H1 (cell line): ENCODE measurements around the gene ANKRD62. TPM values are rescaled to one million over a fixed set of nuclear protein-coding genes. Genes with fewer than 3 reads are reported as not detected.

Experiments
- CTCF ChIA-PET: fragments of 300-600 bp; sonication (Branson Sonifier 250); formaldehyde crosslinking; loops from one replicate; lab custom pipeline; 2021; ENCODE audit not compliant: partially characterized antibody; lab: Charles Lee
- POLR2A ChIA-PET: fragments of 300-600 bp; sonication (Branson Sonifier 250); formaldehyde crosslinking; loops from one replicate; lab custom pipeline; 2021; ENCODE audit warnings: inconsistent platforms; ENCODE audit not compliant: partially characterized antibody; lab: Charles Lee
- DNase-seq, 2 experiments: peaks; one replicate each; pipeline versions ENCODE4 v3.0.0 to v3.0.0-alpha.2; 2010 to 2022; ENCODE audit warnings: low spot score in 2 of 2, low read depth in 1 of 2, mixed read lengths in 1 of 2
- FAIRE-seq: peaks from 2 replicates; lab custom pipeline; 2011; peaks lifted over from hg19 to GRCh38; lab: Jason Lieb, UNC
- H2AFZ ChIP-seq: 2 replicates; pipeline ENCODE4 v1.8.1; 2012; ENCODE audit warnings: low read length, inconsistent platforms
- H2AK5ac ChIP-seq: 2 replicates; pipeline ENCODE4 v1.6.1; 2013; ENCODE audit warnings: low read depth, low read length
- H2BK120ac ChIP-seq: replicated peaks from 2 replicates; pipeline ENCODE3; 2013; ENCODE audit warnings: low read depth, low read length, inconsistent platforms
- H2BK12ac ChIP-seq: 2 replicates; pipeline ENCODE4 v1.6.1; 2013; ENCODE audit warnings: low read depth, low read length
- H2BK15ac ChIP-seq: 2 replicates; pipeline ENCODE4 v1.6.1; 2013; ENCODE audit warnings: low read length
- H2BK20ac ChIP-seq: 2 replicates; pipeline ENCODE4 v1.6.1; 2013; ENCODE audit warnings: low read length
- H2BK5ac ChIP-seq: 2 replicates; pipeline ENCODE4 v1.6.1; 2013; ENCODE audit warnings: low read depth, low read length
- H3K14ac ChIP-seq: 2 replicates; pipeline ENCODE4 v1.6.1; 2013; ENCODE audit warnings: inconsistent platforms; ENCODE audit not compliant: insufficient read length
- H3K18ac ChIP-seq: 2 replicates; pipeline ENCODE4 v1.6.1; 2013; ENCODE audit warnings: low read length; ENCODE audit errors: extremely low read depth
- H3K23ac ChIP-seq: 2 replicates; pipeline ENCODE4 v1.6.1; 2013; ENCODE audit warnings: inconsistent platforms; ENCODE audit not compliant: insufficient read length
- H3K23me2 ChIP-seq: 2 replicates; pipeline ENCODE4 v1.6.1; 2013; ENCODE audit warnings: low read depth, low read length
- H3K27ac ChIP-seq: 2 replicates; pipeline ENCODE4 v1.6.1; 2011; ENCODE audit warnings: low read depth, low read length, inconsistent platforms
- H3K27me3 ChIP-seq, 4 experiments: replicated peaks in 1 of 4; 1 replicate in 1 of 4; 2 replicates in 3 of 4; pipeline versions ENCODE4 v1.6.1 to v1.8.1; 2011 to 2013; ENCODE audit warnings: low read length in 3 of 4, mild to moderate bottlenecking in 3 of 4, inconsistent platforms in 2 of 4, mixed read lengths in 2 of 4, moderate library complexity in 1 of 4; ENCODE audit not compliant: control insufficient read depth in 3 of 4, insufficient read depth in 3 of 4; ENCODE audit errors: extremely low read depth in 1 of 4
- H3K36me3 ChIP-seq, 4 experiments: 2 replicates each; pipeline versions ENCODE4 v1.6.1 to v1.8.1; 2011 to 2013; ENCODE audit warnings: mild to moderate bottlenecking in 4 of 4, low read length in 3 of 4, moderate library complexity in 2 of 4, control low read depth in 1 of 4, inconsistent platforms in 1 of 4; ENCODE audit not compliant: insufficient read depth in 4 of 4, control insufficient read depth in 2 of 4
- H3K4ac ChIP-seq: replicated peaks from 2 replicates; pipeline ENCODE3; 2013; ENCODE audit warnings: low read length, low read depth, mixed read lengths, inconsistent platforms; ENCODE audit not compliant: insufficient read length
- H3K4me1 ChIP-seq, 4 experiments: replicated peaks in 1 of 4; 1 replicate in 1 of 4; 2 replicates in 3 of 4; pipeline versions ENCODE4 v1.6.1 to v1.8.1; 2011 to 2013; ENCODE audit warnings: low read length in 3 of 4, inconsistent platforms in 2 of 4, mixed read lengths in 1 of 4; ENCODE audit not compliant: insufficient read depth in 4 of 4, control insufficient read depth in 3 of 4
- H3K4me2 ChIP-seq, 2 experiments: 2 replicates each; pipeline versions ENCODE4 v1.6.1 to v1.8.1; 2011 to 2013; ENCODE audit warnings: low read depth in 2 of 2, low read length in 2 of 2, control low read depth in 1 of 2, inconsistent platforms in 1 of 2, mild to moderate bottlenecking in 1 of 2; ENCODE audit not compliant: insufficient read depth in 1 of 2
- H3K4me3 ChIP-seq, 4 experiments: fragments of 200-600, 300-600 bp in 1 of 4; sonication (generic), shearing (Covaris generic), sonication (Bioruptor Twin) in 1 of 4; 2 replicates each; pipeline versions ENCODE4 v1.5.1 to v1.8.1; 2011 to 2016; ENCODE audit warnings: low read length in 4 of 4, low read depth in 3 of 4, control low read depth in 2 of 4, inconsistent platforms in 2 of 4, mild to moderate bottlenecking in 2 of 4, mixed read lengths in 1 of 4, moderate library complexity in 1 of 4; ENCODE audit not compliant: insufficient read depth in 2 of 4; ENCODE audit errors: extremely low read depth in 1 of 4
- H3K56ac ChIP-seq: replicated peaks from 2 replicates; pipeline ENCODE3; 2013; ENCODE audit warnings: low read depth, mild to moderate bottlenecking, mixed read lengths, low read length, inconsistent platforms; ENCODE audit not compliant: insufficient read length
- H3K79me1 ChIP-seq: 2 replicates; pipeline ENCODE4 v1.6.1; 2013; ENCODE audit warnings: low read depth, low read length, control low read depth
- H3K79me2 ChIP-seq, 2 experiments: 2 replicates each; pipeline versions ENCODE4 v1.6.1 to v1.8.1; 2012 to 2013; ENCODE audit warnings: low read length in 2 of 2, mild to moderate bottlenecking in 2 of 2, inconsistent platforms in 1 of 2; ENCODE audit not compliant: insufficient read depth in 2 of 2, control insufficient read depth in 1 of 2
- H3K9ac ChIP-seq, 4 experiments: replicated peaks in 1 of 4; 1 replicate in 1 of 4; 2 replicates in 3 of 4; pipeline versions ENCODE4 v1.6.1 to v1.8.1; 2011 to 2013; ENCODE audit warnings: low read depth in 3 of 4, low read length in 3 of 4, control low read depth in 2 of 4, mild to moderate bottlenecking in 2 of 4, moderate library complexity in 2 of 4, inconsistent platforms in 1 of 4; ENCODE audit errors: extremely low read depth in 1 of 4
- H3K9me3 ChIP-seq, 2 experiments: 2 replicates each; pipeline versions ENCODE4 v1.6.1 to v1.8.1; 2012 to 2013; ENCODE audit warnings: mild to moderate bottlenecking in 2 of 2, moderate library complexity in 2 of 2, control low read depth in 1 of 2, inconsistent platforms in 1 of 2, low read depth in 1 of 2, low read length in 1 of 2, mixed read lengths in 1 of 2; ENCODE audit not compliant: insufficient read depth in 2 of 2
- H4K20me1 ChIP-seq, 2 experiments: replicated peaks in 1 of 2; 2 replicates each; pipeline versions ENCODE3 to v1.8.1; 2011 to 2013; ENCODE audit warnings: inconsistent platforms in 2 of 2, low read length in 2 of 2, mild to moderate bottlenecking in 1 of 2; ENCODE audit not compliant: insufficient read depth in 2 of 2, control insufficient read depth in 1 of 2
- H4K5ac ChIP-seq: 2 replicates; pipeline ENCODE4 v1.6.1; 2013; ENCODE audit warnings: low read length, low read depth, mixed read lengths, inconsistent platforms; ENCODE audit not compliant: insufficient read length
- H4K8ac ChIP-seq: 2 replicates; pipeline ENCODE4 v1.8.0; 2013; ENCODE audit warnings: mild to moderate bottlenecking, moderate library complexity, low read length, inconsistent platforms; ENCODE audit not compliant: insufficient read depth; ENCODE audit errors: extremely low read depth
- H4K91ac ChIP-seq: replicated peaks from 2 replicates; pipeline ENCODE3; 2013; ENCODE audit warnings: low read length, mixed read lengths, inconsistent platforms; ENCODE audit not compliant: insufficient read length
- CBX8 ChIP-seq: fragments of 300-800, 300-1000 bp; sonication (generic); IDR thresholded peaks from 2 replicates; pipeline ENCODE4 v1.7.1; 2016; ENCODE audit warnings: low read depth, low read length, borderline replicate concordance
- EZH2 ChIP-seq: fragments of 200-600 bp; sonication (generic); IDR thresholded peaks from 2 replicates; pipeline ENCODE4 v1.7.1; 2012; ENCODE audit warnings: low read depth, mild to moderate bottlenecking, moderate library complexity, low read length, inconsistent platforms; ENCODE audit not compliant: severe bottlenecking
- FOSL1 ChIP-seq: IDR thresholded peaks from 2 replicates; pipeline ENCODE4 v1.6.1; 2011; ENCODE audit warnings: mild to moderate bottlenecking, low read depth, low read length, moderate library complexity; ENCODE audit not compliant: insufficient read depth
- KDM5A ChIP-seq: fragments of 200-600 bp; IDR thresholded peaks from 2 replicates; pipeline ENCODE4 v1.7.1; 2012; ENCODE audit warnings: mild to moderate bottlenecking, low read length, inconsistent platforms, mixed read lengths
- PHF8 ChIP-seq: fragments of 200-600 bp; sonication (generic); conservative IDR thresholded peaks from 2 replicates; pipeline ENCODE4 v1.7.1; 2012; ENCODE audit warnings: low read depth, mild to moderate bottlenecking, inconsistent platforms, low read length, moderate library complexity
- WGBS, 2 experiments: shearing (Covaris generic) in 1 of 2; methylation state at CpG; one replicate each; pipeline versions ENCODE4 v1.1.6 to v1.1.7; 2013 to 2015; ENCODE audit warnings: low lambda C conversion rate in 2 of 2, mixed read lengths in 2 of 2, inconsistent platforms in 1 of 2, low coverage in 1 of 2, missing lambda C conversion rate in 1 of 2; ENCODE audit not compliant: insufficient replicate concordance in 2 of 2, insufficient coverage in 1 of 2, insufficient read length in 1 of 2; ENCODE audit errors: extremely low coverage in 1 of 2, missing lambda C conversion rate in 1 of 2; 5-methylcytosine and 5-hydroxymethylcytosine counted together
- polyA plus RNA-seq, 7 experiments: library from polyadenylated mRNA; depleted of rRNA in 3 of 7; stranded (reverse) in 5 of 7; unstranded in 2 of 7; fragments of >200 nt in 5 of 7; fragments of 200-250 nt in 2 of 7; gene quantifications; 1 replicate in 5 of 7; 2 replicates in 1 of 7; 4 replicates in 1 of 7; pipeline versions ENCODE4 v1.2.1 to v1.2.3, GENCODE V29; 2011 to 2013; ENCODE audit warnings: missing spikeins in 2 of 7, mixed read lengths in 2 of 7
- total RNA-seq: library from RNA; stranded (reverse); fragmentation: NEBNext Ultra II Directional; extraction: Animal tissue kit (Norgen Biotek cat#: 25700); gene quantifications from 2 replicates; pipeline ENCODE4 v1.2.1, GENCODE V29; 2021

Gene ANKRD62
- total and polyA plus RNA-seq, 2 of the 8 experiments (the other 6 are each of a cell fraction or from before 2014, with no cell fraction given) = not detected

- H2BK12ac ChIP-seq = no peak overlapping the region
- no peaks in the 10 kb centered on the region for H3K79me2 ChIP-seq
- no peaks in the 10 kb centered on the region for H3K4me1 ChIP-seq
- H2BK15ac ChIP-seq = no peak overlapping the region
- H3K9ac ChIP-seq = no peak overlapping the region
- no peaks in the 10 kb centered on the region for H4K20me1 ChIP-seq
- H4K8ac ChIP-seq = no peak overlapping the region
- no peak overlapping the region for H3K56ac ChIP-seq
- ChIA-PET POLR2A (interaction anchor here (1.3 kb wide), 1 partner anchor 9 kb away, joined by 3 read pairs; no protein-coding TSS in a partner anchor), CTCF (interaction anchor here (0.7 to 1.3 kb wide), 5 partner anchors 9 to 146 kb away, joined by 3 to 5 read pairs (median 3); no protein-coding TSS in a partner anchor)
- no peak overlapping the region for H3K4me3 ChIP-seq
- no peak overlapping the region for H3K4ac ChIP-seq
- H2BK20ac ChIP-seq = no peak overlapping the region
- H3K9me3 ChIP-seq = no peaks in the 10 kb centered on the region
- H3K18ac ChIP-seq = no peak overlapping the region
- H3K36me3 ChIP-seq = no peaks in the 10 kb centered on the region
- no peak overlapping the region for H2BK120ac ChIP-seq
- H4K5ac ChIP-seq = no peak overlapping the region
- WGBS, 2 experiments = 90% methylated on average over 1 of the region's 1 CpG; no CpG with 5 or more reads in 1 of the 2 experiments
- FAIRE-seq = no peak
- H3K23me2 ChIP-seq = no peaks in the 10 kb centered on the region
- H3K14ac ChIP-seq = no peak overlapping the region
- no peak overlapping the region for H2AK5ac ChIP-seq
- H3K4me2 ChIP-seq = no peak overlapping the region
- no peaks in the 10 kb centered on the region for H3K79me1 ChIP-seq
- H3K27me3 ChIP-seq = no peaks in the 10 kb centered on the region; a peak in 1 of 7 replicates
- H3K23ac ChIP-seq = no peak overlapping the region
- no peak overlapping the region for H3K27ac ChIP-seq
- no peak for DNase-seq
- no peak overlapping the region for H2BK5ac ChIP-seq
- no peak overlapping the region for H4K91ac ChIP-seq
- no peak overlapping the region for H2AFZ ChIP-seq
- TF ChIP-seq PHF8 (no peak), FOSL1 (no peak), KDM5A (no peak), CBX8 (no peak), EZH2 (no peak)
Observed at GRCh38 chr18:12101266-12101665, 7.6 kb downstream of the ANKRD62 start.
